HEK293 (cell line): ENCODE results near the gene BCAR1.

Experiments
- CTCF ChIA-PET: fragments of 350-600 bp; formaldehyde crosslinking; extraction: SDS; loops from one replicate; lab custom pipeline; 2021; ENCODE audit warnings: antibody characterized with exemption; lab: Yijun Ruan, JAX
- POLR2A ChIA-PET: fragments of 300-600 bp; formaldehyde crosslinking; extraction: SDS; loops from one replicate; lab custom pipeline; 2020; ENCODE audit warnings: antibody characterized with exemption, inconsistent platforms; lab: Yijun Ruan, JAX
- H3K27ac ChIP-seq: fragments of 200-500 bp; sonication (Bioruptor generic); 2 replicates; pipeline ENCODE4 v1.5.1; 2014; ENCODE audit warnings: low read depth, low read length, control low read depth, inconsistent platforms; ENCODE audit errors: extremely low read depth
- H3K36me3 ChIP-seq, 2 experiments: fragments of 200-500 bp in 1 of 2; sonication (Bioruptor generic) in 1 of 2; 1 replicate in 1 of 2; 2 replicates in 1 of 2; pipeline ENCODE4 v1.5.1; 2014 to 2017; ENCODE audit warnings: inconsistent platforms in 2 of 2, low read length in 2 of 2; ENCODE audit not compliant: control insufficient read depth in 2 of 2, insufficient read depth in 1 of 2
- H3K4me1 ChIP-seq: fragments of 200-500 bp; sonication (Bioruptor generic); 2 replicates; pipeline ENCODE4 v1.5.1; 2014; ENCODE audit warnings: mild to moderate bottlenecking, low read length, inconsistent platforms; ENCODE audit not compliant: control insufficient read depth, insufficient read depth
- H3K4me3 ChIP-seq: 2 replicates; pipeline ENCODE4 v1.5.1; 2011; ENCODE audit warnings: low read depth, mild to moderate bottlenecking, control low read depth, low read length, moderate library complexity
- H3K9me3 ChIP-seq: fragments of 200-500 bp; sonication (Bioruptor generic); 2 replicates; pipeline ENCODE4 v1.5.1; 2014; ENCODE audit warnings: low read depth, low read length, inconsistent platforms; ENCODE audit not compliant: control insufficient read depth, insufficient read depth
- BCL11A ChIP-seq: fragments of 450-650 bp; formaldehyde crosslinking; IDR thresholded peaks from 2 replicates; pipeline ENCODE4 v1.5.1; 2016; ENCODE audit warnings: low read depth, missing biosample characterization, missing genetic modification characterization
- EGR2 ChIP-seq: fragments of 450-650 bp; formaldehyde crosslinking; IDR thresholded peaks from 2 replicates; pipeline ENCODE4 v1.5.1; 2016; ENCODE audit warnings: low read depth, missing biosample characterization, missing genetic modification characterization
- GLIS1 ChIP-seq: fragments of 450-650 bp; formaldehyde crosslinking; IDR thresholded peaks from 2 replicates; pipeline ENCODE4 v1.5.1; 2016; ENCODE audit warnings: missing biosample characterization, missing genetic modification characterization
- IKZF3 ChIP-seq: fragments of 450-650 bp; IDR thresholded peaks from 2 replicates; pipeline ENCODE4 v1.5.0; 2018; ENCODE audit warnings: missing biosample characterization, mild to moderate bottlenecking, missing genetic modification characterization, moderate library complexity
- KLF1 ChIP-seq: fragments of 450-650 bp; formaldehyde crosslinking; IDR thresholded peaks from 2 replicates; pipeline ENCODE4 v1.5.1; 2016; ENCODE audit warnings: missing biosample characterization, missing genetic modification characterization
- MZF1 ChIP-seq: fragments of 450-650 bp; formaldehyde crosslinking; IDR thresholded peaks from 2 replicates; pipeline ENCODE4 v1.5.1; 2017; ENCODE audit warnings: missing biosample characterization, missing genetic modification characterization, borderline replicate concordance
- REPIN1 ChIP-seq: fragments of 450-650 bp; formaldehyde crosslinking; IDR thresholded peaks from 2 replicates; pipeline ENCODE4 v1.5.1; 2017; ENCODE audit warnings: missing biosample characterization, missing genetic modification characterization, low read depth
- SP2 ChIP-seq: fragments of 450-650 bp; formaldehyde crosslinking; IDR thresholded peaks from 2 replicates; pipeline ENCODE4 v1.5.1; 2016; ENCODE audit warnings: missing biosample characterization, missing genetic modification characterization
- ZBTB17 ChIP-seq: fragments of 450-650 bp; formaldehyde crosslinking; IDR thresholded peaks from 2 replicates; pipeline ENCODE4 v1.5.1; 2016; ENCODE audit warnings: missing biosample characterization, missing genetic modification characterization
- ZBTB8A ChIP-seq: fragments of 450-650 bp; formaldehyde crosslinking; IDR thresholded peaks from 2 replicates; pipeline ENCODE4 v1.5.1; 2016; ENCODE audit warnings: missing biosample characterization, missing genetic modification characterization
- ZFHX2 ChIP-seq: fragments of 450-650 bp; formaldehyde crosslinking; conservative IDR thresholded peaks from 2 replicates; pipeline ENCODE4 v1.5.1; 2016; ENCODE audit warnings: missing biosample characterization, missing genetic modification characterization
- ZIC2 ChIP-seq: fragments of 450-650 bp; formaldehyde crosslinking; IDR thresholded peaks from 2 replicates; pipeline ENCODE4 v1.5.1; 2016; ENCODE audit warnings: missing biosample characterization, missing genetic modification characterization
- ZNF239 ChIP-seq: fragments of 450-650 bp; formaldehyde crosslinking; IDR thresholded peaks from 2 replicates; pipeline ENCODE4 v1.5.1; 2016; ENCODE audit warnings: missing biosample characterization, missing genetic modification characterization
- ZNF335 ChIP-seq: fragments of 450-650 bp; formaldehyde crosslinking; conservative IDR thresholded peaks from 2 replicates; pipeline ENCODE4 v1.5.1; 2016; ENCODE audit warnings: missing biosample characterization, missing genetic modification characterization
- ZNF394 ChIP-seq: fragments of 450-650 bp; formaldehyde crosslinking; IDR thresholded peaks from 2 replicates; pipeline ENCODE4 v1.5.1; 2016; ENCODE audit warnings: missing biosample characterization, missing genetic modification characterization, mild to moderate bottlenecking, moderate library complexity, borderline replicate concordance
- ZNF404 ChIP-seq: fragments of 450-650 bp; formaldehyde crosslinking; IDR thresholded peaks from 2 replicates; pipeline ENCODE4 v1.5.1; 2017; ENCODE audit warnings: missing biosample characterization, missing genetic modification characterization
- ZNF530 ChIP-seq: fragments of 450-650 bp; formaldehyde crosslinking; IDR thresholded peaks from 2 replicates; pipeline ENCODE4 v1.5.1; 2016; ENCODE audit warnings: low read depth, missing biosample characterization, missing genetic modification characterization
- ZNF600 ChIP-seq: fragments of 450-650 bp; formaldehyde crosslinking; IDR thresholded peaks from 2 replicates; pipeline ENCODE4 v1.5.1; 2016; ENCODE audit warnings: missing biosample characterization, missing genetic modification characterization
- TF ChIP-seq, protein P1 (sequence below): fragments of 450-650 bp; formaldehyde crosslinking; IDR thresholded peaks from 2 replicates; pipeline ENCODE4 v1.5.1; 2017; ENCODE audit warnings: missing biosample characterization, missing genetic modification characterization
- TF ChIP-seq, protein P2 (sequence below): fragments of 450-650 bp; formaldehyde crosslinking; IDR thresholded peaks from 2 replicates; pipeline ENCODE4 v1.5.1; 2016; ENCODE audit warnings: missing biosample characterization, missing genetic modification characterization
- TF ChIP-seq, protein P3 (sequence below): fragments of 450-650 bp; formaldehyde crosslinking; IDR thresholded peaks from 2 replicates; pipeline ENCODE4 v1.5.1; 2016; ENCODE audit warnings: missing biosample characterization, missing genetic modification characterization
- TF ChIP-seq, protein P4 (sequence below): fragments of 450-650 bp; formaldehyde crosslinking; IDR thresholded peaks from 2 replicates; pipeline ENCODE4 v1.5.1; 2016; ENCODE audit warnings: missing biosample characterization, missing genetic modification characterization
- TF ChIP-seq, protein P5 (sequence below): fragments of 450-650 bp; formaldehyde crosslinking; IDR thresholded peaks from 2 replicates; pipeline ENCODE4 v1.5.1; 2017; ENCODE audit warnings: missing biosample characterization, missing genetic modification characterization

Gene BCAR1

DNA sequence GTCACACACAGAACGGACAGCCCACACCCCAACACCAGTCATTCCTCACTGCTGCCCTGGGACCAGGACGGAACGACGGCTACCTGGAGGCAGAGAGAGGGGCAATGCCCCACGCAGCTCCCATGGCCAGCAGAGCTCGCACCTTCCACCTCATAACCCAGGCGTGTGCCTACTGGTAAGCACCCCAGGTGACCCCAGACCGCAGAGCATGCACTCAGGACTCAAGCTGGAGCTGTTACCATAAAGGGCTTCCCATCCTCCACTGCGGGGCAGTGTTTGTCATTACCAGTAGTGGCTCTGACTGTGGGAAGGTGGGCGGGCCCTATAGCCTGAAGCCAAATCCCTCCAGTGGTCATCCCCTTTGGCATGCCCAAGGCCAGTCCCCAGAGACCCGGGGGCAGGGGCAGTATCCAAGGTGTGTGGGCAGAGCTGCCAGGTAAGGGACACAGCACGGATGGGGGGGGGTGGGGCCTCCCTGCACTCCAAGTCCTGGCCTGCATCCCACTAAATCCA lies 4.7 kb upstream of the BCAR1 start:
- CTCF ChIA-PET = interaction anchor here (1.1 to 2.8 kb wide), 3 partner anchors 22 to 131 kb away, joined by 4 to 17 read pairs (median 5); no protein-coding TSS in a partner anchor
- POLR2A ChIA-PET = no interaction called here
- TF ChIP-seq MZF1 (tag by site-specific recombination) (0 out of 2 replicates have a peak, but pooled peaks have one; percentile 33), ZFHX2 (tag by site-specific recombination) (peak; percentile 68), EGR2 (tag by site-specific recombination) (peak; percentile 61), ZIC2 (tag by site-specific recombination) (peak; percentile 55), REPIN1 (tag by site-specific recombination) (no peak)
- TF ChIP-seq, protein P1, sequence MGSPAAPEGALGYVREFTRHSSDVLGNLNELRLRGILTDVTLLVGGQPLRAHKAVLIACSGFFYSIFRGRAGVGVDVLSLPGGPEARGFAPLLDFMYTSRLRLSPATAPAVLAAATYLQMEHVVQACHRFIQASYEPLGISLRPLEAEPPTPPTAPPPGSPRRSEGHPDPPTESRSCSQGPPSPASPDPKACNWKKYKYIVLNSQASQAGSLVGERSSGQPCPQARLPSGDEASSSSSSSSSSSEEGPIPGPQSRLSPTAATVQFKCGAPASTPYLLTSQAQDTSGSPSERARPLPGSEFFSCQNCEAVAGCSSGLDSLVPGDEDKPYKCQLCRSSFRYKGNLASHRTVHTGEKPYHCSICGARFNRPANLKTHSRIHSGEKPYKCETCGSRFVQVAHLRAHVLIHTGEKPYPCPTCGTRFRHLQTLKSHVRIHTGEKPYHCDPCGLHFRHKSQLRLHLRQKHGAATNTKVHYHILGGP (tag by site-specific recombination) = no peak
- TF ChIP-seq, protein P2, sequence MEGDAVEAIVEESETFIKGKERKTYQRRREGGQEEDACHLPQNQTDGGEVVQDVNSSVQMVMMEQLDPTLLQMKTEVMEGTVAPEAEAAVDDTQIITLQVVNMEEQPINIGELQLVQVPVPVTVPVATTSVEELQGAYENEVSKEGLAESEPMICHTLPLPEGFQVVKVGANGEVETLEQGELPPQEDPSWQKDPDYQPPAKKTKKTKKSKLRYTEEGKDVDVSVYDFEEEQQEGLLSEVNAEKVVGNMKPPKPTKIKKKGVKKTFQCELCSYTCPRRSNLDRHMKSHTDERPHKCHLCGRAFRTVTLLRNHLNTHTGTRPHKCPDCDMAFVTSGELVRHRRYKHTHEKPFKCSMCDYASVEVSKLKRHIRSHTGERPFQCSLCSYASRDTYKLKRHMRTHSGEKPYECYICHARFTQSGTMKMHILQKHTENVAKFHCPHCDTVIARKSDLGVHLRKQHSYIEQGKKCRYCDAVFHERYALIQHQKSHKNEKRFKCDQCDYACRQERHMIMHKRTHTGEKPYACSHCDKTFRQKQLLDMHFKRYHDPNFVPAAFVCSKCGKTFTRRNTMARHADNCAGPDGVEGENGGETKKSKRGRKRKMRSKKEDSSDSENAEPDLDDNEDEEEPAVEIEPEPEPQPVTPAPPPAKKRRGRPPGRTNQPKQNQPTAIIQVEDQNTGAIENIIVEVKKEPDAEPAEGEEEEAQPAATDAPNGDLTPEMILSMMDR (tag by site-specific recombination) = 0 out of 2 replicates have a peak, but pooled peaks have one; percentile 11
- Histone ChIP-seq H3K36me3 (no peaks in the 10 kb centered on the region), H3K4me1 (peaks cover 10% of the 10 kb centered on the region), H3K9me3 (no peaks in the 10 kb centered on the region), H3K27ac (no peak overlapping the region), H3K4me3 (no peak overlapping the region)

DNA sequence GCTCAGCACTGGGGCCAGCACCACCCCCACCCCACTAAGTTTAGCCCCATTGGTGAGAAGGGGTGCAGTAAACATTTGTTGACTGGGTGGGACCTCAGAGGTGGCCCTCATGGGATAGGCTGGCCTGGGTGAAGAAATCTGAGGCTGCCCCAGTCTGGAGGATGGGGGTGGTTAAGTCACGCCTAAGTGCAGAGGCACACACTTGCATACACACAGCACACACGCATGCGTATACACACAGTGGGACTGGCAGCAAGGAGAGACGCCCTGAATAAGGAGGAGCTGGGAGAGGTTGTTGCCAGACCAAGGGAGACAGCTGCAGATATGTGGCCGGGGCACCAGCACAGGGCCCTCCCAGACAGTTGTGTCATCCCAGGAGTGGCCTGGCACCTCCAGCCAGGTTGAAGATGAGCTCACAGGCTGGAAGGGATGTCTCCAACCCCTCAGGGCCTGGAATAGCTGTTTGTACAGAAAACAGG lies 3.0 kb upstream of the BCAR1 start:
- no peak overlapping the region for H3K27ac ChIP-seq
- ChIA-PET CTCF (interaction anchor here (0.6 to 2.8 kb wide), 4 partner anchors 21 to 509 kb away, joined by 3 to 17 read pairs (median 4); no protein-coding TSS in a partner anchor), POLR2A (interaction anchor here (0.6 to 1.5 kb wide), 4 partner anchors 9 to 76 kb away, joined by 3 to 9 read pairs (median 4); no protein-coding TSS in a partner anchor)
- no peak overlapping the region for H3K4me3 ChIP-seq
- no peak for TF ChIP-seq ZNF530 (tag by site-specific recombination)
- TF ChIP-seq SP2 (tag by site-specific recombination) = peak; percentile 49
- peak; percentile 86 for TF ChIP-seq ZNF335 (tag by site-specific recombination)
- peak; percentile 75 for TF ChIP-seq ZNF600 (tag by site-specific recombination)
- TF ChIP-seq, protein P3, sequence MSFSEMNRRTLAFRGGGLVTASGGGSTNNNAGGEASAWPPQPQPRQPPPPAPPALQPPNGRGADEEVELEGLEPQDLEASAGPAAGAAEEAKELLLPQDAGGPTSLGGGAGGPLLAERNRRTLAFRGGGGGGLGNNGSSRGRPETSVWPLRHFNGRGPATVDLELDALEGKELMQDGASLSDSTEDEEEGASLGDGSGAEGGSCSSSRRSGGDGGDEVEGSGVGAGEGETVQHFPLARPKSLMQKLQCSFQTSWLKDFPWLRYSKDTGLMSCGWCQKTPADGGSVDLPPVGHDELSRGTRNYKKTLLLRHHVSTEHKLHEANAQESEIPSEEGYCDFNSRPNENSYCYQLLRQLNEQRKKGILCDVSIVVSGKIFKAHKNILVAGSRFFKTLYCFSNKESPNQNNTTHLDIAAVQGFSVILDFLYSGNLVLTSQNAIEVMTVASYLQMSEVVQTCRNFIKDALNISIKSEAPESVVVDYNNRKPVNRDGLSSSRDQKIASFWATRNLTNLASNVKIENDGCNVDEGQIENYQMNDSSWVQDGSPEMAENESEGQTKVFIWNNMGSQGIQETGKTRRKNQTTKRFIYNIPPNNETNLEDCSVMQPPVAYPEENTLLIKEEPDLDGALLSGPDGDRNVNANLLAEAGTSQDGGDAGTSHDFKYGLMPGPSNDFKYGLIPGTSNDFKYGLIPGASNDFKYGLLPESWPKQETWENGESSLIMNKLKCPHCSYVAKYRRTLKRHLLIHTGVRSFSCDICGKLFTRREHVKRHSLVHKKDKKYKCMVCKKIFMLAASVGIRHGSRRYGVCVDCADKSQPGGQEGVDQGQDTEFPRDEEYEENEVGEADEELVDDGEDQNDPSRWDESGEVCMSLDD = no peak
- TF ChIP-seq IKZF3 = peak; percentile 32; the same call in 1 of the 2 replicates
- TF ChIP-seq, protein P4, sequence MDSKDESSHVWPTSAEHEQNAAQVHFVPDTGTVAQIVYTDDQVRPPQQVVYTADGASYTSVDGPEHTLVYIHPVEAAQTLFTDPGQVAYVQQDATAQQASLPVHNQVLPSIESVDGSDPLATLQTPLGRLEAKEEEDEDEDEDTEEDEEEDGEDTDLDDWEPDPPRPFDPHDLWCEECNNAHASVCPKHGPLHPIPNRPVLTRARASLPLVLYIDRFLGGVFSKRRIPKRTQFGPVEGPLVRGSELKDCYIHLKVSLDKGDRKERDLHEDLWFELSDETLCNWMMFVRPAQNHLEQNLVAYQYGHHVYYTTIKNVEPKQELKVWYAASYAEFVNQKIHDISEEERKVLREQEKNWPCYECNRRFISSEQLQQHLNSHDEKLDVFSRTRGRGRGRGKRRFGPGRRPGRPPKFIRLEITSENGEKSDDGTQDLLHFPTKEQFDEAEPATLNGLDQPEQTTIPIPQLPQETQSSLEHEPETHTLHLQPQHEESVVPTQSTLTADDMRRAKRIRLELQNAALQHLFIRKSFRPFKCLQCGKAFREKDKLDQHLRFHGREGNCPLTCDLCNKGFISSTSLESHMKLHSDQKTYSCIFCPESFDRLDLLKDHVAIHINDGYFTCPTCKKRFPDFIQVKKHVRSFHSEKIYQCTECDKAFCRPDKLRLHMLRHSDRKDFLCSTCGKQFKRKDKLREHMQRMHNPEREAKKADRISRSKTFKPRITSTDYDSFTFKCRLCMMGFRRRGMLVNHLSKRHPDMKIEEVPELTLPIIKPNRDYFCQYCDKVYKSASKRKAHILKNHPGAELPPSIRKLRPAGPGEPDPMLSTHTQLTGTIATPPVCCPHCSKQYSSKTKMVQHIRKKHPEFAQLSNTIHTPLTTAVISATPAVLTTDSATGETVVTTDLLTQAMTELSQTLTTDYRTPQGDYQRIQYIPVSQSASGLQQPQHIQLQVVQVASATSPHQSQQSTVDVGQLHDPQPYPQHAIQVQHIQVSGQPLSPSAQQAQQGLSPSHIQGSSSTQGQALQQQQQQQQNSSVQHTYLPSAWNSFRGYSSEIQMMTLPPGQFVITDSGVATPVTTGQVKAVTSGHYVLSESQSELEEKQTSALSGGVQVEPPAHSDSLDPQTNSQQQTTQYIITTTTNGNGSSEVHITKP (tag by site-specific recombination) = peak; percentile 78
- TF ChIP-seq ZFHX2 (tag by site-specific recombination) = 0 out of 2 replicates have a peak, but pooled peaks have one; percentile 13
- TF ChIP-seq, protein P5, sequence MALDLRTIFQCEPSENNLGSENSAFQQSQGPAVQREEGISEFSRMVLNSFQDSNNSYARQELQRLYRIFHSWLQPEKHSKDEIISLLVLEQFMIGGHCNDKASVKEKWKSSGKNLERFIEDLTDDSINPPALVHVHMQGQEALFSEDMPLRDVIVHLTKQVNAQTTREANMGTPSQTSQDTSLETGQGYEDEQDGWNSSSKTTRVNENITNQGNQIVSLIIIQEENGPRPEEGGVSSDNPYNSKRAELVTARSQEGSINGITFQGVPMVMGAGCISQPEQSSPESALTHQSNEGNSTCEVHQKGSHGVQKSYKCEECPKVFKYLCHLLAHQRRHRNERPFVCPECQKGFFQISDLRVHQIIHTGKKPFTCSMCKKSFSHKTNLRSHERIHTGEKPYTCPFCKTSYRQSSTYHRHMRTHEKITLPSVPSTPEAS (tag by site-specific recombination) = peak; percentile 68
- TF ChIP-seq ZNF394 (tag by site-specific recombination) = peak; percentile 87
- no peak for TF ChIP-seq ZNF404 (tag by site-specific recombination)
- TF ChIP-seq ZBTB17 (tag by site-specific recombination) = peak; percentile 42; the same call in 1 of the 2 replicates
- no peak for TF ChIP-seq BCL11A (tag by site-specific recombination)
- TF ChIP-seq ZBTB8A (tag by site-specific recombination) = peak; percentile 78
- TF ChIP-seq KLF1 = peak; percentile 27; the same call in 1 of the 2 replicates
- TF ChIP-seq ZNF239 (tag by site-specific recombination) = no peak
- TF ChIP-seq GLIS1 (tag by site-specific recombination) = peak; percentile 61
- peaks cover 10% of the 10 kb centered on the region for H3K4me1 ChIP-seq
- no peaks in the 10 kb centered on the region for H3K36me3 ChIP-seq
- no peaks in the 10 kb centered on the region for H3K9me3 ChIP-seq
